NCI-H1417 (cell line): ENCODE results near the gene DOCK10.
"Not testable (repeated sequence)": the region's sequence is repeated elsewhere in the genome, so short reads cannot be mapped to it uniquely, and the experiment has no call there.

Source experiments
- DNase-seq, 3 experiments: peaks; one replicate each; lab custom pipeline; 2025; lab: John Stamatoyannopoulos, UW

Gene DOCK10

DNA sequence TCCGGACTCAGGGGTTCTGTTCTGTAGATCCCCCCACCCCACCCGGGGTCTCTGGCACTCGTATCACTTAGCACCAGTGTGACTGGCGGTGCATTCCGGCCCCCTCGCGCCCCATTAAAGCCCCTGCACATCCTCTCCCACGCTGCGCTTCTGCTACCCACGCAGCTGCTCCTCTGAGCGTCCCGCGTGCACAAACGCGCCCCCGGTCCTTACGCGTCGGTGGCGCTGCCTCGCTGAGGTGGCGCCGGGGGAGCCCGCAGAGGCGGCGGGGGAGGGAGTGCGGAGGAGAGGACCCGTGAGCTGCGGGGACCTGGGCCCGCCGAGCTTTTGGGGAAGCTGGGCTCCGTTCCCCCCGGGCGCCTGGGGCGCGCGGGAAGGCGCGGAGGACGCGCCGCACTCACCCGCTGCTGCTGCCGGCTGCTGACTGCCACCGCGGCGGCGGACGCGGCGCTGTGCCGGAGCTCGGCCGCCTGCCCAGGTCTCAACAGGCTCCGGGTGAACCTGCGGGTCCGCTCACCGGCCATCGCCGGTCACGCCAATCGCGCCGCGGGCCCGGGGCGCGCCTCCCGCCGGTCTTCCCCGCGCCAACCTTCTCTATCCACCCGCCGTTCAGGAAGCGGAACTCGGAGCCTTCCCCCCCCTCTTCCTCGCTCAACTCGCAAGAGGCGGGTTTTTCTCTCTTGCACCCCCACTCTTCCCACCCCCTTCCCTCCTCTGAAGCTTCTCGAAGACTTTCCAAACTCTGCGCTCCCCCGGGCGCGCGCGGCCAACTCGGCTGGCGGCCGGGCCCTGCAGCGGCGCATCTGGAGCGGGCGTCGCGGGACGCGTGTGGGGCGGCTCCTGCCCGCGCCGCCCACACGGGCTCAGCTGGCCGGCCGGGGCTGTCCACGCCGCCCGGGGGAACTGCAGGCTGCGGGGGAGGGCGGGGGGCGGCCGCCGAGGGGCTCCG lies at the start of gene DOCK10:
TSS of gene DOCK10 (minus strand) at position 618 of the 949 bp plus-strand sequence. CDS start at position 524, 94 bp downstream.
- DNase-seq, result peak in 2 of 3 experiments; percentile 68 to 75

DNA sequence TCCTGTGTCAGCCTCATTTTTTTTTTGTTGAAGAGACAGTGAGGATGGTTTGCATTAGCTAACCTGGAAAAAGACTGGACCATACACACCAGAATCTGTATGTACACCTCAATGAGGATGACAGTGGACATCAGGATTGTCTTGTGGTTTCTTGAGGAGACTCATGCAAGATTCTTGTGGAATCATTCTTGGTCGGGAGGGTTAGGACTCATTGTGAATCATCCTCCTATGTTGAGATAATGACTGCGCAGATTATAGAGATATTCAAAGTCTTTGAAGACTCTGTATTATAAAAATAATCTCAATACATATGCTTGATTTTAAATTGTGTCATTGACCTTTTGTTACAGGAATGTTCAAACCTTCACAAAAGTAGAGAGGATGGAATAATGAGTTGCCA lies 49.1 kb upstream of the DOCK10 start:
- DNase-seq, result no peak

DNA sequence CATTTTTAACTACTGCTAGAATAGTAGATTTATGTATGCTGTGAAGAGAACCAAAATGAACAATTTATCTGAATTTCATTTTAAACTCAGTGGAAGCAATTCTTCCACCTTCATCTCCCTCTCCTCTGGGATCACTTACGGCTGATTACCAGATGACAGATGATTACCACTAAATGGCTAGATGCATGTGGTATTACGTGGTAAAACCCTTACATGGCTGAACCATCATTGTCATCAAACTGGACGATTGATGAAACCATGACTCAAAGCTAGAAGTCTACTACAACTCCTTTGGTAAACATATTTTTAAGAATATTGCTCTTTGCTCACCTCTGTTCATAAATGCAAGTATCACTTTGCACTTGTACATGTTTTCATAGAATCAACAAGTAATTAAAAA lies 48.5 kb upstream of the DOCK10 start:
- DNase-seq, result no peak

DNA sequence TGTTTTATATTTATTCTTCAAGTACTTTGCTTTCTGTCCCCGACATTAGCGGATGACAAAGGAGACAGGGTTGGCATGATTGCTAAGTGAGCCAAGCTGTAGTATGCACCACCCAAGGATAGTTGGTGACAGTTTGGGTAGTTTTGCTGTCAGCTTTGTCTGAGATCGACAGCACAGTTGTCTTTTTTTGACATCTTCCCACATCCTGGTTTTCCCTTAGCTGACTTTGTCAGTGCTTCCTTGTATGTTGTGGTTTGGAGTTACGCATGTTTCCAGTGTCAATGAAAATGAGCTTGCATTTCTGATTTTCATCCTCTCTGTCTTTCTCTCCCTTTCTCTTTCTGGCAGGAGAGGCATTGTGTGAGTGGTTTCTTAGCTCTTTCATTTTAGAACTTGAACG lies 44.6 kb upstream of the DOCK10 start:
- DNase-seq, result no peak

DNA sequence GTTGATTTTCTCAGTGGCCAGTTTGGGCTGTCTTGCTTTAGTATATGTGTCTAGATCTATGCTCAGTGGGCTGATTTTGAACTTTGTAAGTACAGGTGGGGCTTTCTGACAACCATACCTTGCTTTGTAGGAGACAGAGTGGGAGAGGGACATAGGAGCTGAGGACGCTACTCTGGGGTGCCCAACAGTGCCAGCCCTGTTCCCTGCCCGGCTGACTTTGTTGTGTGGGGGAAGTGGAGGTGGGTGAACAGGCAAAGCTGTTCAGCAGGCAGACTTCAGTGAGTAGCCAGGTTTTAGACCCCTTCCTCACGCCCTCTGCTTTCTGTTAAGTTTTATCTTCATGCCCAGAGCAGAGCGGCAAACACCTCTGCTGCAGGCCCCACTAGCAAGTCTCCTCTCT lies 44.2 kb upstream of the DOCK10 start:
- DNase-seq, result no peak

DNA sequence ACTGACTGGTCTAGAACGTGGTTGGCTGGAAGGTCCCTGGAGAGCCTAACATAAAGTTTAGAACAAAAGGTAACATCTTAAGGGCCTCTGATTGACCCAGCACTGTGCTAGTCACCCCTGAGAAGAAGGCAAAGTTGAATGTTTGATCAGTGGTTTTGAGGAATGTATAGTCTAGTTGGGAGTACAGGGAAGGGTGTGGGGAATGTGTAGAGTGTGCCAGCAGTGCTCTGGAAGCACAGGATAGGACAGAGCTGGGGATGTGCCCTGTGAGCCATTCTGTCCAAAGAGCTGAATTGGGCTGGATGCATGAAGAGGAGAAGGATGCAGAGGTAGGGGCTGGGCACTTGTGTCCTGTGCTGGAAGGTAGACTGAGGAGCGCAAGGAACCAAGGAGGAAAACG lies 41.0 kb upstream of the DOCK10 start:
- no peak for DNase-seq

DNA sequence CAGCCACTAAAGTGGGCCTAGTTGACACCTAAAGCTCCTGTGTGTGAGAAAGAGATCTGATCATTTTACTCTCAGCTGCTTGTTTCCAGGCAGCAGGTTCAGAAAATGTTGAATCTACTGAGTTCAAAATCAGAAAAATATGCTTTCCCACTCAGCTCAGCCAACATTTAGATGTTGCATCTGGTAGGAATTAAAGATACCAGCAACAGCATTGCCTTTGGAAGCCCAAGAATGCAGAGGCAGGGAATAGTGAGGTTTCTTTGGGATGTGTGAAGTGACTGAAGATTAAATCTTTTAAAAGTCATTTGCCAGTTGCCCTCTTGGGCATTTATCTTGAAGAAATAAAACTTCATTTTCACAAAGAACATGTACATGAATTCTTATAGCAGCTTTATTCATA lies 33.9 kb upstream of the DOCK10 start:
- no peak for DNase-seq

DNA sequence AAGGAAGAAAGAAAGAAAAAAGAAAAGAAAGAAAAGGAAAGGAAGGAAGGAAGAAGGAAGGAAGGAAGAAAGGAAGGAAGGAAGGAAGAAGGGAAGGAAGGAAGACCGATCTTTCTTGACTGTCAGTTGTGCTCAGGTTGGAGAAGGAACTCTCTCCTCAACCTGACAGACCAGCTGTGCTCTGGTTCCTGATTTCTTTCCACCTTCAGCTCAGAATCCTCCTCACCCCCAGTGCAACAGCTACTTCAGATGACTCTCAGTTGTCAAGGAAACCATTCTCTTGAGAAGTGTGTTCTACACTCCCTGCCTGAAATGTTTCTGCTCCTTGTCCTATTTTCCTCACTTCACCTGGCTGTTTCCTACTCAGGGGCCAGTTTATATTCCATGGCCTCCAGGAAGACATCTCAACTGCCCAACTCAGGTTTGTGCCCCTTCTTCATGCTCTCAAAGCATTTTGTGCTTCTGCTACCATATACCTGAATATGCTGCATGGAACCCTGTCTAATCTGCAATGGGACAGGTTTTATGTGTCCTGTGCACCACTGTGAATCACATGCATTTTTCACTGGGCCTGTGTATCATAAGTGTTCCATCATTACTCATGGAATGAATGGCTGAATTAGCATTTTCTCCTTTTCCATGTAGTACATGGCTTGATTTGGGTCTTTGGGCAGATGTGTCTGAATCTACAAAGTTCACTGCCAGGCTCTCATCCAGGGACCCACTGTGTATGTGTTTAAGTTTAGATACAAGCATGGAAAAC lies 32.8 kb upstream of the DOCK10 start:
- peak in 2 of 3 experiments; percentile 0 to 6 for DNase-seq

DNA sequence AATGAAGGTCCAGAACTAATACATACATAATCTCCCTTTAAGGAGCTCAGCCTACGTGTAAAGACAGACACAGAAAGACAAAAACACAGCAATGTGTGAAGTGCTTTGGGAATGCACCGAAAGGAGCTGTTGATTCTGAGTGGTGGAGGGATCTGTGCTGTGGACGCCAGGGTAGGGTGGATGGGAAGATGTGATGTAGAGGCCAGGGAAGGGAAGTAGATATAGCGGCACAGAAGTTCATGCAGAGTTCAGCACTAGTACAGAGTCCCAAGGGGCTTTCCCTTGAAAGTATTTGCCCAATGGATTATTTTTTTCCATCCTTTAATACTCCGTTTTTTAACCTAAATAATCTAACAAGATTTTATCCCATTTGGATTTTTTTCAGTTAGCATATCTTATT lies 32.1 kb upstream of the DOCK10 start:
- no peak for DNase-seq

DNA sequence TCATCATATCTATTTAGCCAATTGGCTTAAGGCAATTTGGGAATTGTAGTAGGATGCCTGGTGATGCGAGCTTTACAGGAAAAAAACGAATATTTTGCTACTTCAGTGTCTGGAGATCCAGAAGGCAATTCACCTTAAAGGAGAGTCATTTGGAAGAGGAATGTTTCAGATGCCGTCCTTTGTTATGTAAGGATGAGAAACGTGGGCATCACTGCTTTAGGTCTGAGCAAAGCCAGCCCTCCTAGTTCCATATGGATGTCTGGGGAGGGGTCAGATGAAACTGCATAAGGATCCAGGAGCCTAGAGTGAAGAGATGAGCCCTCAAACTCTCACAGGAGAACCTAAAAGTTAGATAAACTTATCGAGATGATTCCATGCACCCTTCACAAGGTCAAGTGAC lies 30.9 kb upstream of the DOCK10 start:
- no peak for DNase-seq

DNA sequence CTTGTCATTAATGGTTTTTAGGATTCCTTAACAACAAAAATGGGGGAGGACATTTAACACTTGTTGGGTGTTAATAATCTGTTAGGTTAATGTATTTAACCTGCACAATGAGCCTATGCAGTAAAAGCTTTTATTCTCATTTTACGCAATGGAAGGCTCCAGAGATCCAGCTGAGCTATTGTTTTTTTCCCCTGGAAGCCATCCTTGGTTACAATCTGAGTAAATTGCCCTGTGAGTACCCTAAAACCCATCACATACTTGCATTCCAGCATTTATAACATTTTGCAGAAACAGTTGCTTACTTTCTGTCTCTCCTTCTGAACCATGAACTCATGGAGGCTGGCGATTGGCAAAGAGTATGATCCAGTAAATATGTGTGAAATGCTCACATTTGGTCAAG lies 30.2 kb upstream of the DOCK10 start:
- DNase-seq, result no peak

DNA sequence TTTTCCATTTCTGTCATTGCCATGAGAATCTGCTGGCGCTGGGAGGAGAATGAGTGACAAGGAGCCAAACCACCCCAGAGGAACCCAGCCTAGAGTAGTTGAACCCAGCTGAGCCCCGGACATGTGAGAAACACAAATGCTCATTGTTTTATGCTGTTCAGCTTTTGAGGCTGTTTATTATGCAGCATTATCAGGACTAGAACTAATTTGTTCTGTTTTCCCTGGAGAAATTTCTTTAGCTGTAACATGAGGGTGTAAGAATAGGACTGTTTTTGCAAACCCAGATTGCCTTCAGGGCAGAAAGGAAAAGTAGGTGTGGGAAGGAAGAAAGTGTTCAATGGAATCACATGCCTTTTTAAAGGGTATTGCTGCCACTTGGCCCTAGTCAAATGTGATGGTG lies 28.5 kb upstream of the DOCK10 start:
- DNase-seq, result no peak

DNA sequence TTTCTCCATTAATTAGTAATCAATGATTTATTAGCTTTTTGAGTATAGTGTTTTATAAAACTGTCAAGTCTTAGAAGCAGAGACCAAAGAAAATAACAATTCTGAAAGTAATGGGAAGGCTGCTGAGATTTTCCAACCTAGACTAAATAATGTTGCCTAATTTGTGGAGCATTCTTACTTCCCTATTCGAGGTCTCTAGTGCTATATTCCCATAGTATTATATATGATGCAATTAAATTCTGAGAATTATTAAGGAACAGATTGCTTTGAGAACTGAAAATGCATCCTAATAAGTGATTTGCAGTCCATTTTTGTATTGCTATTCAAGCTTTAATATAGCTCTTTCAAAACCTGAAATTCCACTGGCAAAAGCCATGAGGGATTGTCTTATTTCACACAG lies 27.7 kb upstream of the DOCK10 start:
- no peak for DNase-seq

DNA sequence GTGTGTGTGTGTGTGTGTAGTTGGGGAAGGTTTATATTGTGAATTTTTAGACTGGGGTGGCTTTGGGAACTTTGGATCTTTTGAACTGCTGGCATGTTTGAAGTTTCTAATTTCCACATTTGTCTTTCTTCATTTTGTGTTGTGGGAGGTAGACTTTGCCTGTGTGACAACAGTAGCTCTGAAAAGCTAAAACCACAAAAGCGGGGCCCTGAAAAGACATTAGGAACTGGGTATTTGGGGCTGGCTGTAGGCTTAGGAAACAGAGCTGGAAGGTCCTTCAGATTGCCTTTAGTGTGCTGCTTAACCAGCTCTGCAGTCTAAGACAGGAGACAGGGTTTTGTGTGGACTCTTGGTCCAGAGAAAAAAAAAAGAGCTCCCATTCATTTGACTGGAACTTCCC lies 27.2 kb upstream of the DOCK10 start:
- no peak for DNase-seq

DNA sequence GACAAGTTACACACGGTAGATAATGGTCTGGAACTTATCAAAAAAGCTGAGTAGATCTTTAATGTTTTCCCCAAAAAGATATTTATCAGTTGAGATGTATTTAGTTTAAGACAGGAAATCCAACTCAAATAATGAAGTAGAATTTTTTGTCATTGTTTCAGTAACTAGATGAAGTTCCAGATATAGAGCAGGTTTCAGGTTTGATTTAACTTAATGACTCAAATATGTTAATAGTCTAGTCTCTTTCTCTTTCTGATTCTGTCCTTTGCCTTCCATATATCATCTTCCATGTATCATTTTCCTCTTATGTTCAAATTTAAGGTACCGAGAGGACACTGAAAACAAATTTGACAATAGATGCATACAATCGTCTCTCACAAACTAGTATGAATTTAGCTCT lies 23.6 kb upstream of the DOCK10 start:
- DNase-seq, result no peak

DNA sequence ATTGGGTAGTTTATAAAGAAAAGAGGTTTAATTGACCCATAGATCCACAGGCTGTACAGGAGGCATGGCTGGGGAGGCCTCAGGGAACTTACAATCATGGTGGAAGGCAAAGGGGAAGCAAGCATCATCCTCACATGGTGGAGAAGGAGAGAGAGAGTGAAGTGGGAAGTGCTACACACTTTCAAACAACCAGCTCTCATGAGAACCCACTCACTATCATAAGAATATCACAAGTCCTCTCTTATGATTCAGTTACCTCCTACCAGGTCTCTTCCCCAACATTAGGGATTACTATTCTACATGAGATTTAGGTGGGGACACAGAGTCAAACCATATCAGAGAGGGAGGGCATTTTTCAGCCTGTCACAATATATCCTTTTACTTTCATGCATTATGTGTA lies 22.7 kb upstream of the DOCK10 start:
- no peak for DNase-seq

DNA sequence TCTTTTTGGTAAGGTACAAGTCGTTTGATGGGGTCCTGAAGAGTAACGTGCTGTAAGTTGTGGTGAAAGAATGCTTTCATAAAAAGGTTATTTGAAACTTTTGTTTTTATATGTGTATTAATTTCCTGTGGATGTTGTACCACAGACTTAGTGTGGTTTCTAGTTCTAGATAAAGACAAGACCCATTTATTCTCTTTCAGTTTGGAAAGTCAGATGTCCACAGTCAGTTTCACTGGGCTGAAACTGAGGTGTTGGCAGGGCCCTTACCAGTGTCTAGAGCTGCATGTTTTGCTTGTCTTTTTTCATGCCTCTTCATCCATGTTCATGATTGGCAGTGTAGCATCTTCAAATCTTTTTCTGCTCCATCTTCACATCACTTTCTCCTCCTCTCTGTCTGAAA lies 22.1 kb upstream of the DOCK10 start:
- no peak for DNase-seq

DNA sequence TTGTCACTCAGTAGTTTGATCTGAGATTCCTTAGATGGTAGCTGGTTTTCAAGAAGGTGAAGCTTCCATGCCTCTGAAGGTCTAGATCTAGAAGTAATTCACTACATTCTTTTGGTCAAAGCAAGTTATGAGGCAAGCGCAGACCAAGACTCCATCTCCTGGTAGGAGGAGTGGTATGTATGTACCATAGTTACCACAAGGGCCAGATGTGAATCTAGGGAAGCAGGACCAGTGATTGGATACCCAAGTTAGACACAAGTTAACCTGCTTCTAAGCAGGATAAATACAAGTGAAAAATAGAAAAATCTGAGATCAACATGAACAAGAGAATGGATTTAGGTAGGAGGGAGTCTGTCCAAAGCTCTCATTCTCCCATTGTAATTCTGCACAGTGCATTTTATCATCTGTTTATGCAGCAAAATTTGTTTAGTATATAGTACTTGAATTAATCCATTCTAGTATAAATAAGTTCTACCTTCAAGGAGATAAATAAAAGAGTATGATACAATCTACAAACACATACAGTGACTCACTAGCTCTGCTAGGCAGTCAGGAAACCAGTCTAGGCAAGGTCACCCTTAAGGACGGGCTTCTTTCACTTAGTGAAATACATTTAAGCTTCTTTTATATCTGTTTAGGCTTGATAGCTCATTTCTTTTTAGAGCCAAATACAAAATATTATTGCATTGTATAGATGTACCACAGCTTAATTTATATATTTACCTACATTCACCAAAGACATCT lies 14.2 kb upstream of the DOCK10 start:
- DNase-seq, result no peak

DNA sequence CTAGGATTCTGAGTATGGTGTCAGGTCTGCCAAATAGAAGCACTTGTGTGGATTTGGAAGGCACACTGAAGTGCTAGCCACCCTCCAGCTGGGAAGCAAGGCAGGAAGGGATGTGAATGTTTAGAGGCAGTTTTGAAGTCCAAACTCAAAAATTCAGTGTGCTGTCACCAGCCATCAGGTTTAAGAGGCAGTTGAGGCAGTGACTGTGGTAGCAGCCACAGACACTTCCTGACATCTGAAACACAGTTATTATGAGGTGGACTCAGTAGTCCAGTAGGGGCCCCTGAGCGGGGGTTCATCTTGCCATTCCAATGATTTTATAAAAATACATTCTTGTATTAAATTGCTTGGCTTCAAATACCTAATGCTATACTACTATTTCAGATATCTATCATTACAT lies 13.4 kb upstream of the DOCK10 start:
- DNase-seq, result no peak

DNA sequence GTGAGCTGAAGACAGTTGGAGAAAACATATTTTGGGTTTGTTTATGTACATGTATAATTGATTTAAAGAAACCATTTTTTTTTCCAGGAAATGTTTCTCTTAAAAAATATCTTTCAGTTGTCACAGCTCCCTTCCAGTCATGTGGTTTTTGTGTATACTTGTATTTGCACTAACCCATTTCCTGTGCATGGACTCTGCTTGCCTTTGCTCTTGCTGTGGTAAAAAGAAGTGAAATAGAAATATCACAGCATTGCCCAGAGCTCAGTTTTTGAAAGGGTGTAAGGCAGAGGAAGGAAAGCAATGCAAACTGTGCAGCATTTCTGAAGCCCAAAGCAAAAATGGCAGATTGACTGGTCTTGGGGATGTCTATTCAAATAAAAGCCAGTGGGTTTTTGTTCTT lies 10.4 kb upstream of the DOCK10 start:
- no peak for DNase-seq

DNA sequence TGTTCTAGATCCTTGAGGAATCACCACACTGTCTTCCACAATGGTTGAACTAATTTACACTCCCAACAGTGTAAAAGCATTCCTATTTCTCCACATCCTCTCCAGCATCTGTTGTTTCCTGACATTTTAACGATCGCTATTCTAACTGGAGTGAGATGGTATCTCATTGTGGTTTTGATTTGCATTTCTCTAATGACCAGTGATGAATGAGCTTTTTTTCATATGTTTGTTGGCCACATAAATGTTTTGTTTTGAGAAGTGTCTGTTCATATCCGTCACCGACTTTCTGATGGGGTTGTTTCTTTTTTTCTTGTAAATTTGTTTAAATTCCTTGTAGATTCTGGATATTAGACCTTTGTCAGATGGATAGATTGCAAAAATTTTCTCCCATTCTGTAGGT lies 5.2 kb upstream of the DOCK10 start:
- DNase-seq, result not testable (repeated sequence)

DNA sequence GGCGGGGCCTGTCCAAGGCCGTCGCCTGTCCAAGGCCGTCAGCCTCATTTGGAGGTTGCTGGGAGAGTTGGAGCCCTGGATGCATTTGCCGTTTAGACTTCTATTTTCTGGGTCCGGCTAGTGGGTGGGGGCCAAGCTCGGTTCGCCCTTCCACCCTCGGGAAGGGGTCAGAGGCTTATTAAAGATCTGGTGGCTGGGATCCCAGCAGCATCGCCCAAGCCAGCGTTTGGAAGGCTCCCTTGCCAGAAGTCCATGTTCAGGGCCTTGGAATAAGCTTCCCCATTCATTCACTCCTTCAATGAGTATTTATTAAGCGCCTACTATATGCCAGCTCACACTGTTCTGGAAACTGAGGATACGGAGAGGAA lies 516 bp upstream of the DOCK10 start:
- DNase-seq, result no peak
